Neural progenitor cell (in vitro differentiated cells): ENCODE data around the gene CDH2. TPM values are rescaled to one million over a fixed set of nuclear protein-coding genes. Genes with fewer than 3 reads are reported as not detected.

Experiments used
- DNase-seq: peaks from one replicate; pipeline ENCODE4 v3.0.0-alpha.2; 2016; ENCODE audit warnings: low spot score
- H2AFZ ChIP-seq: fragments of 200-600 bp; sonication (generic); replicated peaks from 2 replicates; pipeline ENCODE4 v1.6.1; 2016; ENCODE audit warnings: antibody characterized with exemption
- H3F3A ChIP-seq: fragments of 200-600 bp; sonication (generic); 2 replicates; pipeline ENCODE4 v1.6.1; 2016; ENCODE audit warnings: antibody characterized with exemption, low read depth
- H3K27ac ChIP-seq: fragments of 200-600 bp; sonication (generic); 2 replicates; pipeline ENCODE4 v1.5.1; 2016; ENCODE audit warnings: mild to moderate bottlenecking
- H3K27me3 ChIP-seq: fragments of 200-600 bp; sonication (generic); 2 replicates; pipeline ENCODE4 v1.6.1; 2016; ENCODE audit warnings: mild to moderate bottlenecking, moderate library complexity
- H3K36me3 ChIP-seq: fragments of 200-600 bp; sonication (generic); 2 replicates; pipeline ENCODE4 v1.5.1; 2016
- H3K4me1 ChIP-seq: fragments of 200-600 bp; sonication (generic); 2 replicates; pipeline ENCODE4 v1.6.1; 2016; ENCODE audit warnings: mixed run types
- H3K4me2 ChIP-seq: fragments of 200-600 bp; sonication (generic); 2 replicates; pipeline ENCODE4 v1.6.1; 2016
- H3K4me3 ChIP-seq: fragments of 200-600 bp; sonication (generic); 2 replicates; pipeline ENCODE4 v1.5.1; 2016
- H3K79me2 ChIP-seq: fragments of 200-600 bp; sonication (generic); 2 replicates; pipeline ENCODE4 v1.6.1; 2016; ENCODE audit warnings: low read depth
- H3K9ac ChIP-seq: fragments of 200-600 bp; sonication (generic); 2 replicates; pipeline ENCODE4 v1.6.1; 2016
- H3K9me3 ChIP-seq: fragments of 200-600 bp; sonication (generic); 2 replicates; pipeline ENCODE4 v1.5.1; 2016; ENCODE audit warnings: low read depth
- H4K20me1 ChIP-seq: fragments of 200-600 bp; sonication (generic); 2 replicates; pipeline ENCODE4 v1.6.1; 2016; ENCODE audit warnings: low read depth
- H3K27ac Mint-ChIP-seq: 3 replicates; pipeline ENCODE4 v1.8.0; 2021; ENCODE audit warnings: mixed read lengths
- H3K27me3 Mint-ChIP-seq: 2 replicates; pipeline ENCODE4 v1.8.0; 2022; ENCODE audit warnings: low read depth, mild to moderate bottlenecking, inconsistent platforms, moderate library complexity, mixed read lengths; ENCODE audit not compliant: insufficient read depth
- H3K36me3 Mint-ChIP-seq: 3 replicates; pipeline ENCODE4 v1.8.0; 2021; ENCODE audit warnings: mixed read lengths
- H3K4me1 Mint-ChIP-seq: 3 replicates; pipeline ENCODE4 v1.8.0; 2021; ENCODE audit warnings: mixed read lengths
- H3K4me3 Mint-ChIP-seq: 3 replicates; pipeline ENCODE4 v1.8.0; 2021; ENCODE audit warnings: mild to moderate bottlenecking, moderate library complexity, mixed read lengths
- H3K9me3 Mint-ChIP-seq: 3 replicates; pipeline ENCODE4 v1.8.0; 2020; ENCODE audit warnings: mixed read lengths
- CTCF ChIP-seq: fragments of 200-600 bp; sonication (generic); IDR thresholded peaks from 2 replicates; pipeline ENCODE4 v1.5.1; 2017; ENCODE audit warnings: antibody characterized with exemption, mild to moderate bottlenecking
- EZH2 ChIP-seq: fragments of 200-600 bp; sonication (generic); IDR thresholded peaks from 2 replicates; pipeline ENCODE4 v1.6.1; 2017; ENCODE audit warnings: antibody characterized with exemption, mild to moderate bottlenecking, moderate library complexity
- EZH2phosphoT487 ChIP-seq: fragments of 200-600 bp; sonication (generic); IDR thresholded peaks from 2 replicates; pipeline ENCODE4 v1.6.1; 2017; ENCODE audit warnings: antibody characterized with exemption
- total RNA-seq: library from RNA; depleted of rRNA; stranded (reverse); fragments of >200 nt; gene quantifications from 2 replicates; pipeline ENCODE4 v1.2.3, GENCODE V29; 2015; ENCODE audit warnings: low replicate concordance

CDH2 gene
- total RNA-seq, 1 donor from 2014 or later: 459 TPM

- Mint-ChIP-seq H3K4me1 (peaks cover 62% of the 10 kb centered on the region), H3K36me3 (peaks cover 44% of the 10 kb centered on the region), H3K9me3 (peaks cover 20% of the 10 kb centered on the region), H3K4me3 (no peak overlapping the region), H3K27ac (no peak overlapping the region), H3K27me3 (no peaks in the 10 kb centered on the region)
- H3F3A ChIP-seq: peaks cover 22% of the 10 kb centered on the region
- no peaks in the 10 kb centered on the region for H3K27me3 ChIP-seq
- peak overlapping the region; percentile 16 for H3K4me2 ChIP-seq
- H3K9me3 ChIP-seq: no peaks in the 10 kb centered on the region
- H4K20me1 ChIP-seq: peaks cover 100% of the 10 kb centered on the region
- no peak for DNase-seq
- peaks cover 100% of the 10 kb centered on the region for H3K79me2 ChIP-seq
- TF ChIP-seq CTCF (no peak), EZH2 (no peak), EZH2phosphoT487 (no peak)
- peaks cover 55% of the 10 kb centered on the region for H3K4me1 ChIP-seq
- H3K4me3 ChIP-seq: no peak overlapping the region
- H3K36me3 ChIP-seq: no peaks in the 10 kb centered on the region
- H3K9ac ChIP-seq: no peak overlapping the region
- H2AFZ ChIP-seq: no peak overlapping the region
- H3K27ac ChIP-seq: no peak overlapping the region
Measured at GRCh38 chr18:28113271-28114029, 63.5 kb downstream of the CDH2 start.

- no peak overlapping the region for H3K9ac ChIP-seq
- H3K36me3 ChIP-seq: no peaks in the 10 kb centered on the region
- peaks cover 100% of the 10 kb centered on the region for H3K79me2 ChIP-seq
- peaks cover 100% of the 10 kb centered on the region for H4K20me1 ChIP-seq
- DNase-seq: no peak
- H2AFZ ChIP-seq: no peak overlapping the region
- peak overlapping the region; percentile 0 for H3K4me2 ChIP-seq
- H3K27me3 Mint-ChIP-seq: no peaks in the 10 kb centered on the region
- peaks cover 73% of the 10 kb centered on the region for H3K4me1 Mint-ChIP-seq
- H3K4me3 ChIP-seq: no peak overlapping the region
- no peak for TF ChIP-seq CTCF
- no peak for TF ChIP-seq EZH2phosphoT487
- TF ChIP-seq EZH2: no peak
- peaks cover 9% of the 10 kb centered on the region for H3K9me3 Mint-ChIP-seq
- peaks cover 62% of the 10 kb centered on the region for H3K4me1 ChIP-seq
- H3F3A ChIP-seq: peaks cover 29% of the 10 kb centered on the region
- no peaks in the 10 kb centered on the region for H3K9me3 ChIP-seq
- H3K27me3 ChIP-seq: no peaks in the 10 kb centered on the region
- H3K36me3 Mint-ChIP-seq: peaks cover 41% of the 10 kb centered on the region
- no peak overlapping the region for H3K4me3 Mint-ChIP-seq
- no peak overlapping the region for H3K27ac ChIP-seq
- no peak overlapping the region for H3K27ac Mint-ChIP-seq
Measured at GRCh38 chr18:28112056-28112470, 64.9 kb downstream of the CDH2 start.

GRCh38 chr18:28110924-28111323 lies 66.0 kb downstream of the CDH2 start:
- peaks cover 29% of the 10 kb centered on the region for H3F3A ChIP-seq
- peaks cover 99% of the 10 kb centered on the region for H4K20me1 ChIP-seq
- peaks cover 44% of the 10 kb centered on the region for H3K36me3 Mint-ChIP-seq
- H3K4me2 ChIP-seq: peak overlapping the region; percentile 36
- H3K4me3 Mint-ChIP-seq: no peak overlapping the region
- peaks cover 100% of the 10 kb centered on the region for H3K79me2 ChIP-seq
- no peaks in the 10 kb centered on the region for H3K27me3 ChIP-seq
- H3K9me3 ChIP-seq: no peaks in the 10 kb centered on the region
- H3K27ac ChIP-seq: no peak overlapping the region
- H3K27me3 Mint-ChIP-seq: no peaks in the 10 kb centered on the region
- H3K36me3 ChIP-seq: no peaks in the 10 kb centered on the region
- DNase-seq: peak; percentile 36
- H3K27ac Mint-ChIP-seq: peak overlapping the region; percentile 48
- H3K9me3 Mint-ChIP-seq: peaks cover 8% of the 10 kb centered on the region
- peaks cover 62% of the 10 kb centered on the region for H3K4me1 ChIP-seq
- no peak overlapping the region for H3K4me3 ChIP-seq
- TF ChIP-seq EZH2phosphoT487 (no peak), EZH2 (no peak), CTCF (no peak)
- no peak overlapping the region for H2AFZ ChIP-seq
- H3K9ac ChIP-seq: no peak overlapping the region
- peaks cover 72% of the 10 kb centered on the region for H3K4me1 Mint-ChIP-seq
